Cardiac fibroblast (primary cell): ENCODE measurements around the gene NRXN3.

ENCODE experiments used
- DNase-seq, 2 donors: peaks; one replicate each; pipeline versions ENCODE4 v3.0.0 to v3.0.0-alpha.2; 2010; ENCODE audit warnings: low read depth in 2 of 2
- H3K4me3 ChIP-seq, 2 donors: replicated peaks in 1 of 2; 1 replicate in 1 of 2; 2 replicates in 1 of 2; pipeline ENCODE4 v1.5.1; 2011; ENCODE audit warnings: low read depth in 2 of 2, low read length in 2 of 2, mild to moderate bottlenecking in 2 of 2, moderate library complexity in 1 of 2
- TF ChIP-seq, protein P1 (sequence below): IDR thresholded peaks from one replicate; pipeline ENCODE4 v1.5.1; 2011; ENCODE audit warnings: low read depth, mild to moderate bottlenecking, low read length, inconsistent platforms

NRXN3 gene

GRCh38 chr14:78440356-78440894, 270.3 kb downstream of the NRXN3 start:
- DNase-seq, result no peak
- TF ChIP-seq, protein P1, sequence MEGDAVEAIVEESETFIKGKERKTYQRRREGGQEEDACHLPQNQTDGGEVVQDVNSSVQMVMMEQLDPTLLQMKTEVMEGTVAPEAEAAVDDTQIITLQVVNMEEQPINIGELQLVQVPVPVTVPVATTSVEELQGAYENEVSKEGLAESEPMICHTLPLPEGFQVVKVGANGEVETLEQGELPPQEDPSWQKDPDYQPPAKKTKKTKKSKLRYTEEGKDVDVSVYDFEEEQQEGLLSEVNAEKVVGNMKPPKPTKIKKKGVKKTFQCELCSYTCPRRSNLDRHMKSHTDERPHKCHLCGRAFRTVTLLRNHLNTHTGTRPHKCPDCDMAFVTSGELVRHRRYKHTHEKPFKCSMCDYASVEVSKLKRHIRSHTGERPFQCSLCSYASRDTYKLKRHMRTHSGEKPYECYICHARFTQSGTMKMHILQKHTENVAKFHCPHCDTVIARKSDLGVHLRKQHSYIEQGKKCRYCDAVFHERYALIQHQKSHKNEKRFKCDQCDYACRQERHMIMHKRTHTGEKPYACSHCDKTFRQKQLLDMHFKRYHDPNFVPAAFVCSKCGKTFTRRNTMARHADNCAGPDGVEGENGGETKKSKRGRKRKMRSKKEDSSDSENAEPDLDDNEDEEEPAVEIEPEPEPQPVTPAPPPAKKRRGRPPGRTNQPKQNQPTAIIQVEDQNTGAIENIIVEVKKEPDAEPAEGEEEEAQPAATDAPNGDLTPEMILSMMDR, result no peak
- no peak overlapping the region for H3K4me3 ChIP-seq

GRCh38 chr14:78443834-78444233, 273.7 kb downstream of the NRXN3 start:
- DNase-seq, result no peak
- TF ChIP-seq, protein P1, result no peak

GRCh38 chr14:78445275-78445674, 275.1 kb downstream of the NRXN3 start:
- TF ChIP-seq, protein P1, result no peak

More at GRCh38 chr14:78443834-78444233, 273.7 kb downstream of the NRXN3 start:
- no peak overlapping the region for H3K4me3 ChIP-seq

DNA sequence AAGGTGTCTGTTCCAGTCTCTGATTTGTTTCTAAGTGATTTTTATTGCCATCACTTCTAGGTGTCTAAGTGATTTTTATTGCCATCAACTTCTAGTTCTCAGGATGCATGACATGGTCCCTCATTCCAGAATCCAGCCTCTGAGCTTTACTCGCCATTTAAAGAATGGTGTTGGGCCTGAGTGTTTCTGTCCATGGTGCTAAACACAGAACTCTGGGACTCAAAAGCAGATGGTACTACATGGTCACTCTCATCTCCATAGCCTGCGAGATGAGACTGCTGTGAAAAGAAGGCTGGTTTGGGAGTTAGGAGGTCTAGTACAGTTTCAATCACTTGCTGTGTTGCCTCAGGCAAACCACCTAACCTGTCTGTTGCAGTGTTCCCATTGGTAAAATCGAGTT, 276.6 kb downstream of the NRXN3 start:
- TF ChIP-seq, protein P1, result no peak
- DNase-seq, result peak; percentile 1 to 2
- H3K4me3 ChIP-seq, result no peak overlapping the region

More at GRCh38 chr14:78445275-78445674, 275.1 kb downstream of the NRXN3 start:
- no peak for DNase-seq
- H3K4me3 ChIP-seq, result no peak overlapping the region

DNA sequence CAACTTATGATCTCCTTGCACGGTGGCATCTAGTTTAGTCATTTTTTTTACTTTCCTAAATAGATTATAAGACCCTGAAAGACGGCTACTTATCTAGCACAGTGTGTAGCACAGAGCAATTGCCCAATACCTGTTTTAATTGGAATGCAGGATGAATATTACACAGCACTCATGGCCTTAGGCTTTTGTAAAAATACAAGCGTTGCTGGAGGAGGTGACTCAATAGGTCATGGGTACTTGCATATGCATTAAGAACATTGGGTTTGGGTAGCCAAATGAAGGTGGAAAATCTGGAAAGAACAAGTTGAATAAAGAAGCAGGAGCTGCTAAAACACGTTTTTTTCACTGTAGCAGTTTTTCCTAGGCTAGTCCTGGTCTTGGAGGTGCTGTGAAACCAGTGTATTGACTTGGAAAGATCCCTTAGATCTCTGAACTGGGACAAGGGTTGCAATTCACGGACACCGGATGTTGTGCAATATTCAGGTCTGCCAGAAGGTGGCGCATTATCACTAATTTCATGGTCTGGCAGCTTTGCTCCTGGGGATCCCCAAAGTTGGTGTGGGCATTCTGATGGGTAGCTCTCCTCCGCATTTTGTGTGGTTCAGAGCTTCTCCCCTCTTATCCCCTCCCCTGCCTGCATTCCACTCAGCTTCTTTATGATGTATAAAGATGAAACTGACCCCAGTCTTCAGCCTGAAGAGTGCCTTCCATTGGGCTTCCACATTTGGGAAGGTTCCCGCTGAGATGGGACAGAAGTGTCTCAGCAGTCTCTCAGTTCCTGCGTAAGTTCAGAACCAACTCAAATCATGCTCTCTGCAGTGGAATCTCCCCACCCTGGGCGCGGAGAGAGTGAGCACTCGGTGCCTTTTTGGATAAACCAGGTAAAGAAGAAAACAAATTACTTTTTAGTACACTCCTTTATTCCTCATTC, 278.3 kb downstream of the NRXN3 start:
- H3K4me3 ChIP-seq, result no peak overlapping the region
- TF ChIP-seq, protein P1, result peak; percentile 40
- DNase-seq, result peak; percentile 10 to 22

- TF ChIP-seq, protein P1, result no peak
- no peak overlapping the region for H3K4me3 ChIP-seq
- DNase-seq, result no peak
Observed at GRCh38 chr14:78450669-78451318, 280.6 kb downstream of the NRXN3 start.
